B cell (primary cell): ENCODE measurements around the gene TIAL1. TPM values are rescaled to one million over a fixed set of nuclear protein-coding genes. Genes with fewer than 3 reads are reported as not detected.

Source experiments
- ATAC-seq: fragments of 200-7000 bp; cut with Tn5 transposase; one replicate; pipeline ENCODE4 v1.10.0; 2021; ENCODE audit warnings: low read depth, mild to moderate bottlenecking, moderate number of reproducible peaks, moderate library complexity
- CTCF ChIA-PET: fragments of 350-600 bp; sonication (Branson Sonifier 250); formaldehyde crosslinking; loops from one replicate; lab custom pipeline; 2021; ENCODE audit warnings: antibody characterized with exemption, inconsistent platforms; lab: Charles Lee
- POLR2A ChIA-PET: fragments of 350-600 bp; sonication (Branson Sonifier 250); formaldehyde crosslinking; loops from one replicate; lab custom pipeline; 2021; ENCODE audit warnings: antibody characterized with exemption; lab: Charles Lee
- DNase-seq: peaks from one replicate; pipeline ENCODE4 v3.0.0; 2013
- H2AFZ ChIP-seq: 2 replicates; pipeline ENCODE4 v1.6.1; 2012; ENCODE audit warnings: mild to moderate bottlenecking, low read depth, low read length; ENCODE audit not compliant: insufficient read depth, poor library complexity, severe bottlenecking
- H3K27ac ChIP-seq, 2 donors: 1 replicate in 1 of 2; 2 replicates in 1 of 2; pipeline ENCODE4 v1.5.1; 2012 to 2013; ENCODE audit warnings: low read length in 2 of 2, mild to moderate bottlenecking in 2 of 2, moderate library complexity in 1 of 2
- H3K27me3 ChIP-seq, 4 experiments: fragments of 200-600 bp in 1 of 4; sonication (generic) in 1 of 4; replicated peaks in 1 of 4; 1 replicate in 2 of 4; 2 replicates in 2 of 4; pipeline versions ENCODE4 v1.6.1 to v1.7.0; 2013 to 2016; ENCODE audit warnings: low read length in 3 of 4, mild to moderate bottlenecking in 2 of 4, mixed read lengths in 1 of 4, moderate library complexity in 1 of 4; ENCODE audit not compliant: insufficient read depth in 4 of 4, control insufficient read depth in 3 of 4; ENCODE audit errors: control extremely low read depth in 1 of 4
- H3K36me3 ChIP-seq, 2 experiments: replicated peaks in 1 of 2; 1 replicate in 1 of 2; 2 replicates in 1 of 2; pipeline versions ENCODE4 v1.6.1 to v1.7.1; 2013; ENCODE audit warnings: low read length in 1 of 2; ENCODE audit not compliant: insufficient read depth in 2 of 2, control insufficient read depth in 1 of 2; ENCODE audit errors: control extremely low read depth in 1 of 2, extremely low read depth in 1 of 2
- H3K4me1 ChIP-seq, 2 donors: fragments of 200-600 bp in 1 of 2; sonication (generic) in 1 of 2; 1 replicate in 1 of 2; 2 replicates in 1 of 2; pipeline versions ENCODE4 v1.5.1 to v1.6.1; 2013 to 2017; ENCODE audit warnings: low read length in 2 of 2; ENCODE audit not compliant: control insufficient read depth in 2 of 2, insufficient read depth in 2 of 2
- H3K4me2 ChIP-seq: replicated peaks from 2 replicates; pipeline ENCODE3; 2012; ENCODE audit warnings: mild to moderate bottlenecking, low read depth, low read length; ENCODE audit not compliant: poor library complexity, severe bottlenecking
- H3K4me3 ChIP-seq, 5 experiments: fragments of 200-600 bp in 1 of 5; sonication (generic) in 1 of 5; 1 replicate in 3 of 5; 2 replicates in 2 of 5; pipeline versions ENCODE4 v1.5.1 to v1.7.0; 2011 to 2016; ENCODE audit warnings: low read length in 4 of 5, mild to moderate bottlenecking in 4 of 5, low read depth in 2 of 5, control low read depth in 1 of 5, moderate library complexity in 1 of 5; ENCODE audit not compliant: insufficient read depth in 1 of 5; ENCODE audit errors: control extremely low read depth in 1 of 5, extremely low read depth in 1 of 5
- H3K79me2 ChIP-seq: fragments of 200-600 bp; sonication (generic); one replicate; pipeline ENCODE4 v1.6.0; 2016; ENCODE audit warnings: low read length; ENCODE audit not compliant: control insufficient read depth, insufficient read depth
- H3K9ac ChIP-seq: fragments of 200-600 bp; sonication (generic); 2 replicates; pipeline ENCODE4 v1.6.1; 2017; ENCODE audit warnings: mild to moderate bottlenecking, low read length, moderate library complexity
- H3K9me3 ChIP-seq, 3 donors: one replicate each; pipeline versions ENCODE4 v1.6.1 to v1.7.1; 2013; ENCODE audit warnings: low read length in 2 of 3; ENCODE audit not compliant: control insufficient read depth in 2 of 3, insufficient read depth in 1 of 3; ENCODE audit errors: control extremely low read depth in 1 of 3
- H4K20me1 ChIP-seq: 2 replicates; pipeline ENCODE4 v1.6.0; 2012; ENCODE audit warnings: mild to moderate bottlenecking, low read length; ENCODE audit not compliant: insufficient read depth, control insufficient read depth, poor library complexity, severe bottlenecking
- H3K27ac Mint-ChIP-seq: one replicate; pipeline ENCODE4 v1.8.0; 2021; ENCODE audit warnings: mixed read lengths
- H3K27me3 Mint-ChIP-seq: one replicate; pipeline ENCODE4 v1.8.0; 2021; ENCODE audit warnings: mixed read lengths
- H3K4me1 Mint-ChIP-seq: one replicate; pipeline ENCODE4 v1.8.0; 2021; ENCODE audit warnings: mixed read lengths
- H3K4me3 Mint-ChIP-seq: one replicate; pipeline ENCODE4 v1.8.0; 2021; ENCODE audit warnings: mixed read lengths
- H3K9me3 Mint-ChIP-seq: one replicate; pipeline ENCODE4 v1.8.0; 2022; ENCODE audit warnings: mixed read lengths; ENCODE audit not compliant: insufficient read depth
- EZH2 ChIP-seq: IDR thresholded peaks from 2 replicates; pipeline ENCODE4 v1.6.1; 2012; ENCODE audit warnings: borderline replicate concordance, low read depth, mild to moderate bottlenecking, moderate library complexity, low read length; ENCODE audit not compliant: insufficient read depth, poor library complexity, severe bottlenecking
- WGBS: methylation state at CpG from one replicate; pipeline ENCODE4 v1.1.5; 2013; ENCODE audit warnings: missing lambda C conversion rate; ENCODE audit not compliant: insufficient coverage; 5-methylcytosine and 5-hydroxymethylcytosine counted together
- intact Hi-C: fragments of 100-400 bp; cut with micrococcal nuclease; formaldehyde crosslinking; loops from one replicate; pipeline ENCODE4 v1.10.0; 2022
- polyA plus RNA-seq: library from polyadenylated mRNA; depleted of rRNA; stranded (reverse); fragments of >200 nt; gene quantifications from 2 replicates; pipeline ENCODE4 v1.2.3, GENCODE V29; 2012
- total RNA-seq, 2 donors: library from RNA; stranded (reverse); fragments of 120-200 nt in 1 of 2; gene quantifications; 1 replicate in 1 of 2; 2 replicates in 1 of 2; pipeline versions ENCODE4 v1.2.3 to v1.2.4, GENCODE V29; 2013 to 2022
- TF ChIP-seq, protein P1 (sequence below): fragments of 200-600 bp; IDR thresholded peaks from one replicate; pipeline ENCODE4 v1.8.0; 2022; ENCODE audit warnings: antibody characterized with exemption, mild to moderate bottlenecking

Gene TIAL1
- total and polyA plus RNA-seq, 2 donors (not counting 1 experiment from before 2014, with no cell fraction given) = 98.5 to 159 TPM

DNA sequence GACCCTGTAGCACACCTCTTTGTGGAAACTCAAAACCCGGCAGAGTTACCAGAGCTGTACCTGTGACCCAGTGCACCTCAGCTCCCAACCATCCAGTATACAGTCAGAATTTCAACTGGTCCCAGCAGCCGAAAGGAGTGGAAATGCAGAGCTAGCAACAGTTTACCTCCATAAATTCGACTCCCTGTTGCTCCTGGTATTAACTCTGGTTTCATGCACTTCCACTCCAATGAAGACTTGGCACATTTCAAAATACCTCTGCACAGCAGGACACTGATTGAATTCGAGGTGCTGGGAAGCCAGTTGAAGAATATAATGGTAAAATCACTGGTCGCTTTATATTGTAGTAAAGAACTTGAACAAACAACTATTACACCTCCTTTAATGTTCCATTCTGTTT, 17.9 kb upstream of the TIAL1 start:
- intact Hi-C loops = no loop called here
- no peak overlapping the region for H3K4me2 ChIP-seq
- no peaks in the 10 kb centered on the region for H3K36me3 ChIP-seq
- H2AFZ ChIP-seq = no peak overlapping the region
- H3K27me3 ChIP-seq = no peaks in the 10 kb centered on the region
- no peaks in the 10 kb centered on the region for H4K20me1 ChIP-seq
- H3K4me1 ChIP-seq = no peaks in the 10 kb centered on the region
- no peak for ATAC-seq
- no peak for DNase-seq
- CTCF ChIA-PET = no interaction called here
- H3K4me3 Mint-ChIP-seq = no peak overlapping the region
- H3K27ac ChIP-seq = no peak overlapping the region
- H3K27me3 Mint-ChIP-seq = peaks cover 5% of the 10 kb centered on the region
- TF ChIP-seq, protein P1, sequence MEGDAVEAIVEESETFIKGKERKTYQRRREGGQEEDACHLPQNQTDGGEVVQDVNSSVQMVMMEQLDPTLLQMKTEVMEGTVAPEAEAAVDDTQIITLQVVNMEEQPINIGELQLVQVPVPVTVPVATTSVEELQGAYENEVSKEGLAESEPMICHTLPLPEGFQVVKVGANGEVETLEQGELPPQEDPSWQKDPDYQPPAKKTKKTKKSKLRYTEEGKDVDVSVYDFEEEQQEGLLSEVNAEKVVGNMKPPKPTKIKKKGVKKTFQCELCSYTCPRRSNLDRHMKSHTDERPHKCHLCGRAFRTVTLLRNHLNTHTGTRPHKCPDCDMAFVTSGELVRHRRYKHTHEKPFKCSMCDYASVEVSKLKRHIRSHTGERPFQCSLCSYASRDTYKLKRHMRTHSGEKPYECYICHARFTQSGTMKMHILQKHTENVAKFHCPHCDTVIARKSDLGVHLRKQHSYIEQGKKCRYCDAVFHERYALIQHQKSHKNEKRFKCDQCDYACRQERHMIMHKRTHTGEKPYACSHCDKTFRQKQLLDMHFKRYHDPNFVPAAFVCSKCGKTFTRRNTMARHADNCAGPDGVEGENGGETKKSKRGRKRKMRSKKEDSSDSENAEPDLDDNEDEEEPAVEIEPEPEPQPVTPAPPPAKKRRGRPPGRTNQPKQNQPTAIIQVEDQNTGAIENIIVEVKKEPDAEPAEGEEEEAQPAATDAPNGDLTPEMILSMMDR = no peak
- no peaks in the 10 kb centered on the region for H3K79me2 ChIP-seq
- H3K4me1 Mint-ChIP-seq = peaks cover 2% of the 10 kb centered on the region
- no peak overlapping the region for H3K9ac ChIP-seq
- H3K9me3 Mint-ChIP-seq = peaks cover 2% of the 10 kb centered on the region
- H3K4me3 ChIP-seq = no peak overlapping the region
- POLR2A ChIA-PET = no interaction called here
- H3K9me3 ChIP-seq = no peaks in the 10 kb centered on the region
- no peak overlapping the region for H3K27ac Mint-ChIP-seq
- WGBS = 100% methylated on average over 2 of the region's 5 CpGs

DNA sequence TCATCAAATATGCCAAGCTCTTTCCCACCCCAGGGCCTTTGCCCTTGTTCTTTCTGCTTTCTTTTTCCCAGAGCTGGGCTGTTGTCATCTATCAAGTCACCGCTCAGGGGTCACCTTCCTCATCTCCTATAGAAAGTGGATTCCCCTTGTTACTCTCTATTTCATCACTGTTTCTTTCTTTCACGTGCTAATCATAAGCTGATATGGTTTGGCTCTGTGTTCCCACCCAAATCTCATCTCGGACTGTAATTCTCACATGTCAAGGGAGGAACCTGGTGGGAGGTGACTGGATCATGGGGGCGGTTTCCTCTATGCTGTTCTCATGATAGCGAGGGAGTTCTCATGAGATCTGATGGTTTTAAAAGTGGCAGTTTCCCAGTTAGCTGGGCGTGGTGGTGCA, 17.0 kb upstream of the TIAL1 start:
- ATAC-seq (no peak), DNase-seq (no peak)
- no peak overlapping the region for H3K4me3 Mint-ChIP-seq
- H3K27ac Mint-ChIP-seq = no peak overlapping the region
- Histone ChIP-seq H2AFZ (no peak overlapping the region), H3K4me2 (no peak overlapping the region), H3K4me3 (no peak overlapping the region), H3K9me3 (no peaks in the 10 kb centered on the region), H3K79me2 (no peaks in the 10 kb centered on the region), H3K4me1 (peaks cover 0 to under 1% of the 10 kb centered on the region in 2 donors), H3K36me3 (no peaks in the 10 kb centered on the region), H3K9ac (no peak overlapping the region), H3K27me3 (no peaks in the 10 kb centered on the region), H3K27ac (no peak overlapping the region), H4K20me1 (no peaks in the 10 kb centered on the region)
- 100% methylated on average over 3 of the region's 6 CpGs for WGBS
- POLR2A ChIA-PET = no interaction called here
- H3K27me3 Mint-ChIP-seq = peaks cover 9% of the 10 kb centered on the region
- TF ChIP-seq, protein P1 = no peak
- no peak for TF ChIP-seq EZH2
- intact Hi-C loops = no loop called here
- H3K4me1 Mint-ChIP-seq = peaks cover 5% of the 10 kb centered on the region
- H3K9me3 Mint-ChIP-seq = peaks cover 2% of the 10 kb centered on the region
- CTCF ChIA-PET = no interaction called here
